Measurements from ENCODE around the gene TEKT5. TPM values are rescaled to one million over a fixed set of nuclear protein-coding genes. Genes with fewer than 3 reads are reported as not detected.

TEKT5 gene
- total and polyA plus RNA-seq, 2 donors, result 0.24 to 0.71 TPM

- peaks cover 0 to 4% of the 10 kb centered on the region in 2 donors for H3K4me1 ChIP-seq (ENCODE audit: control insufficient read depth in 2 of 2, insufficient read depth in 2 of 2, low read length in 2 of 2)
- no peak for DNase-seq (ENCODE audit: low read depth in 6 of 9, low spot score in 9 of 9)
- no peak overlapping the region for H3K27ac ChIP-seq (ENCODE audit: low read depth in 1 of 2, low read length in 1 of 2)
- peaks cover 0 to 2% of the 10 kb centered on the region in 2 donors for H3K27me3 ChIP-seq (ENCODE audit: control insufficient read depth in 2 of 2, insufficient read depth in 1 of 2, low read length in 1 of 2)
- H3K4me3 ChIP-seq (ENCODE audit: low read length in 2 of 2), result no peak overlapping the region
- H3K9me3 ChIP-seq (ENCODE audit: control insufficient read depth in 2 of 2, insufficient read depth in 1 of 2, low read length in 1 of 2), result no peaks in the 10 kb centered on the region
- no peaks in the 10 kb centered on the region for H3K36me3 ChIP-seq (ENCODE audit: control insufficient read depth in 2 of 2, insufficient read depth in 2 of 2, low read length in 1 of 2)
- WGBS, result 92% methylated on average over 6 of the region's 6 CpGs
Measured at GRCh38 chr16:10611825-10612342, 82.8 kb downstream of the TEKT5 start.

GRCh38 chr16:10610499-10611184 lies 84.1 kb downstream of the TEKT5 start:
- no peak overlapping the region for H3K27ac ChIP-seq (ENCODE audit: low read depth in 1 of 2, low read length in 1 of 2)
- H3K36me3 ChIP-seq (ENCODE audit: control insufficient read depth in 2 of 2, insufficient read depth in 2 of 2, low read length in 1 of 2), result no peaks in the 10 kb centered on the region
- WGBS, result 94% methylated on average over 13 of the region's 13 CpGs
- H3K27me3 ChIP-seq (ENCODE audit: control insufficient read depth in 2 of 2, insufficient read depth in 1 of 2, low read length in 1 of 2), result no peaks in the 10 kb centered on the region
- H3K4me3 ChIP-seq (ENCODE audit: low read length in 2 of 2), result no peak overlapping the region
- no peak for DNase-seq (ENCODE audit: low read depth in 6 of 9, low spot score in 9 of 9)
- no peaks in the 10 kb centered on the region for H3K9me3 ChIP-seq (ENCODE audit: control insufficient read depth in 2 of 2, insufficient read depth in 1 of 2, low read length in 1 of 2)
- no peaks in the 10 kb centered on the region for H3K4me1 ChIP-seq (ENCODE audit: control insufficient read depth in 2 of 2, insufficient read depth in 2 of 2, low read length in 2 of 2)

GRCh38 chr16:10609402-10609774 lies 85.3 kb downstream of the TEKT5 start:
- no peak for DNase-seq (ENCODE audit: low read depth in 6 of 9, low spot score in 9 of 9)
- H3K4me1 ChIP-seq (ENCODE audit: control insufficient read depth in 2 of 2, insufficient read depth in 2 of 2, low read length in 2 of 2), result no peaks in the 10 kb centered on the region
- no peaks in the 10 kb centered on the region for H3K9me3 ChIP-seq (ENCODE audit: control insufficient read depth in 2 of 2, insufficient read depth in 1 of 2, low read length in 1 of 2)
- no peak overlapping the region for H3K27ac ChIP-seq (ENCODE audit: low read depth in 1 of 2, low read length in 1 of 2)
- H3K27me3 ChIP-seq (ENCODE audit: control insufficient read depth in 2 of 2, insufficient read depth in 1 of 2, low read length in 1 of 2), result no peaks in the 10 kb centered on the region
- WGBS, result 97% methylated on average over 7 of the region's 7 CpGs
- H3K36me3 ChIP-seq (ENCODE audit: control insufficient read depth in 2 of 2, insufficient read depth in 2 of 2, low read length in 1 of 2), result no peaks in the 10 kb centered on the region
- H3K4me3 ChIP-seq (ENCODE audit: low read length in 2 of 2), result no peak overlapping the region

- no peaks in the 10 kb centered on the region for H3K36me3 ChIP-seq (ENCODE audit: control insufficient read depth in 2 of 2, insufficient read depth in 2 of 2, low read length in 1 of 2)
- H3K27ac ChIP-seq (ENCODE audit: low read depth in 1 of 2, low read length in 1 of 2), result no peak overlapping the region
- H3K4me3 ChIP-seq (ENCODE audit: low read length in 2 of 2), result no peak overlapping the region
- H3K4me1 ChIP-seq (ENCODE audit: control insufficient read depth in 2 of 2, insufficient read depth in 2 of 2, low read length in 2 of 2), result no peaks in the 10 kb centered on the region
- no peak for DNase-seq (ENCODE audit: low read depth in 6 of 9, low spot score in 9 of 9)
- no peaks in the 10 kb centered on the region for H3K27me3 ChIP-seq (ENCODE audit: control insufficient read depth in 2 of 2, insufficient read depth in 1 of 2, low read length in 1 of 2)
- no peaks in the 10 kb centered on the region for H3K9me3 ChIP-seq (ENCODE audit: control insufficient read depth in 2 of 2, insufficient read depth in 1 of 2, low read length in 1 of 2)
- WGBS, result 85% methylated on average over 11 of the region's 11 CpGs
Measured at GRCh38 chr16:10608687-10609401, 85.9 kb downstream of the TEKT5 start.

- DNase-seq (ENCODE audit: low read depth in 6 of 9, low spot score in 9 of 9), result no peak
- H3K4me3 ChIP-seq (ENCODE audit: low read length in 2 of 2), result no peak overlapping the region
- no peaks in the 10 kb centered on the region for H3K27me3 ChIP-seq (ENCODE audit: control insufficient read depth in 2 of 2, insufficient read depth in 1 of 2, low read length in 1 of 2)
- H3K27ac ChIP-seq (ENCODE audit: low read depth in 1 of 2, low read length in 1 of 2), result no peak overlapping the region
- H3K36me3 ChIP-seq (ENCODE audit: control insufficient read depth in 2 of 2, insufficient read depth in 2 of 2, low read length in 1 of 2), result no peaks in the 10 kb centered on the region
- no peaks in the 10 kb centered on the region for H3K4me1 ChIP-seq (ENCODE audit: control insufficient read depth in 2 of 2, insufficient read depth in 2 of 2, low read length in 2 of 2)
- 82% methylated on average over 3 of the region's 3 CpGs for WGBS
- no peaks in the 10 kb centered on the region for H3K9me3 ChIP-seq (ENCODE audit: control insufficient read depth in 2 of 2, insufficient read depth in 1 of 2, low read length in 1 of 2)
Measured at GRCh38 chr16:10607157-10607556, 87.6 kb downstream of the TEKT5 start.

GRCh38 chr16:10606607-10607006 lies 88.1 kb downstream of the TEKT5 start:
- no peak for DNase-seq (ENCODE audit: low read depth in 6 of 9, low spot score in 9 of 9)
- no peaks in the 10 kb centered on the region for H3K27me3 ChIP-seq (ENCODE audit: control insufficient read depth in 2 of 2, insufficient read depth in 1 of 2, low read length in 1 of 2)
- no peaks in the 10 kb centered on the region for H3K36me3 ChIP-seq (ENCODE audit: control insufficient read depth in 2 of 2, insufficient read depth in 2 of 2, low read length in 1 of 2)
- no peak overlapping the region for H3K27ac ChIP-seq (ENCODE audit: low read depth in 1 of 2, low read length in 1 of 2)
- no peak overlapping the region for H3K4me3 ChIP-seq (ENCODE audit: low read length in 2 of 2)
- WGBS, result 90% methylated on average over 6 of the region's 6 CpGs
- no peaks in the 10 kb centered on the region for H3K9me3 ChIP-seq (ENCODE audit: control insufficient read depth in 2 of 2, insufficient read depth in 1 of 2, low read length in 1 of 2)
- H3K4me1 ChIP-seq (ENCODE audit: control insufficient read depth in 2 of 2, insufficient read depth in 2 of 2, low read length in 2 of 2), result no peaks in the 10 kb centered on the region

GRCh38 chr16:10605636-10606035 lies 89.1 kb downstream of the TEKT5 start:
- no peak for DNase-seq (ENCODE audit: low read depth in 6 of 9, low spot score in 9 of 9)
- Histone ChIP-seq H3K4me1 (ENCODE audit: control insufficient read depth in 2 of 2, insufficient read depth in 2 of 2, low read length in 2 of 2) (no peaks in the 10 kb centered on the region), H3K9me3 (ENCODE audit: control insufficient read depth in 2 of 2, insufficient read depth in 1 of 2, low read length in 1 of 2) (no peaks in the 10 kb centered on the region), H3K27me3 (ENCODE audit: control insufficient read depth in 2 of 2, insufficient read depth in 1 of 2, low read length in 1 of 2) (no peaks in the 10 kb centered on the region), H3K27ac (ENCODE audit: low read depth in 1 of 2, low read length in 1 of 2) (no peak overlapping the region), H3K4me3 (ENCODE audit: low read length in 2 of 2) (no peak overlapping the region), H3K36me3 (ENCODE audit: control insufficient read depth in 2 of 2, insufficient read depth in 2 of 2, low read length in 1 of 2) (no peaks in the 10 kb centered on the region)
- 93% methylated on average over 3 of the region's 3 CpGs for WGBS

GRCh38 chr16:10601444-10602408 lies 93.0 kb downstream of the TEKT5 start:
- 83% methylated on average over 13 of the region's 13 CpGs for WGBS
- H3K4me1 ChIP-seq (ENCODE audit: control insufficient read depth in 2 of 2, insufficient read depth in 2 of 2, low read length in 2 of 2), result no peaks in the 10 kb centered on the region

More at GRCh38 chr16:10601444-10602408, 93.0 kb downstream of the TEKT5 start:
- Histone ChIP-seq H3K4me3 (ENCODE audit: low read length in 2 of 2) (no peak overlapping the region), H3K9me3 (ENCODE audit: control insufficient read depth in 2 of 2, insufficient read depth in 1 of 2, low read length in 1 of 2) (no peaks in the 10 kb centered on the region), H3K27ac (ENCODE audit: low read depth in 1 of 2, low read length in 1 of 2) (no peak overlapping the region), H3K36me3 (ENCODE audit: control insufficient read depth in 2 of 2, insufficient read depth in 2 of 2, low read length in 1 of 2) (no peaks in the 10 kb centered on the region), H3K27me3 (ENCODE audit: control insufficient read depth in 2 of 2, insufficient read depth in 1 of 2, low read length in 1 of 2) (peaks cover 0 to 3% of the 10 kb centered on the region in 2 donors)
- no peak for DNase-seq (ENCODE audit: low read depth in 6 of 9, low spot score in 9 of 9)
